Measurements from ENCODE around the gene MSRB2. TPM values are rescaled to one million over a fixed set of nuclear protein-coding genes. Genes with fewer than 3 reads are reported as not detected.

The MSRB2 gene
- total and polyA plus RNA-seq, 2 of the 8 experiments (the other 6 are each of a cell fraction or from before 2014, with no cell fraction given): 11.0 to 13.9 TPM

DNA sequence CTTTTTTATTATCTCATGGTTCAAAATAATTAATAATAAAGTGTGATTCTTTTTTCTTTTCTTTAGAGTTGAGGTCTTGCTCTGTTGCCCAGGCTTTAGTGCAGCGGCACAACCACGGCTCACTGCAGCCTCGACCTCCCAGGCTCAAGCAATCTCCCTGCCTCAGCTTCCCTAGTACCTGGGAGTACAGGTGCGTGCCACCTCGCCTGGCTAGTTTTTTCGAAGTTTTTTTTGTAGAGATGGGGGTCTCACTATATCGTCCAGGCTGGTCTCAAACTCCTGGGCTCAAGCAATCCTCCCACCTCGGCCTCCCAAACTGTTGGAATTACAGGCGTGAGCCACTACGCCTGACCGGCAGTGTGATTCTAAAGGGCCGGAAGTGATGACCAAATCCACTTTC is 28.0 kb upstream of the MSRB2 start (continued):
- TF ChIP-seq RAD21 (IDR thresholded peaks at IDR 0.05 in 1 of 2, conservative IDR thresholded peaks at IDR 0.05 in 1 of 2; ENCODE audit: low read depth in 2 of 2, low read length in 2 of 2): no peak
